ENCODE data around the gene HCCS.
A peak's percentile ranks its signal among the peaks of the same experiment; 100 is the strongest.

HCCS gene

DNA sequence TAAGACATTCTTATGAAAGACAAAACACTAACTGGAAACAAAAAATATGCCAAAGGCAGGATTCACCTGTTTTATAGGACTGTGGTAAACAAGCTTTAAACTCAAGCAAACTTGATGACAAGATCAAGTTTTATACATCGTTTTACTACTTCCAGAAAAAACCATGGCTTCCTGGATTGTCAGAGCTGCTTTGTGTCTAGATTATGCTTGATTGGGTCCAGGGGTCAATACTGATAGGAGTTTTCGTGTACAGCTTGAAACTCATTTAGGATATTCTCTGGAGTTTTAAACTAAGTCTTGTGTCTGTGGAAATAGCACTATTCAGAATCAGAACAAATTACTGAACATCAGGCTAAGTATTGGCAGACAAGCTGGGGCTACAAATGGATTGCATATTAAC, 13.0 kb downstream of the HCCS start:
- no peak for DNase-seq

DNA sequence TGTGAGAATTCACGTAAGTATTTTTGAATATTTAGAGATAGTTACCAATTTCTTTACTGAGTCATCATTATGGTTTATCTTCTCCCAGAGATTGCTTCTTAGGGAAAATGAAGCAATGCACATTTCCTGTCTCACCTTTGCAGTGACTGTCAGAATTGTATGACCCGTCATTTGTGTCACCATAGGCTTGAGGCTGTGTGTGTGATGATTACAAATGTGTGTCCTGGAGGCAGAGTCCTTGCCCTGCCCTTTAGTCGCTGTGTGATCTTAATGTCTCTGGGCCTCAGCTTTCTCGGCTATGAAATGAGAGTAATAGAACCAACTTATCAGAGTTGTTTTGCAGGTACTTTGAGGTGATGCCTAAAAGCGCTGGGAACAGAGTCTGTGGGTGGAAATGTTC, 13.9 kb downstream of the HCCS start:
- no peak for DNase-seq

DNA sequence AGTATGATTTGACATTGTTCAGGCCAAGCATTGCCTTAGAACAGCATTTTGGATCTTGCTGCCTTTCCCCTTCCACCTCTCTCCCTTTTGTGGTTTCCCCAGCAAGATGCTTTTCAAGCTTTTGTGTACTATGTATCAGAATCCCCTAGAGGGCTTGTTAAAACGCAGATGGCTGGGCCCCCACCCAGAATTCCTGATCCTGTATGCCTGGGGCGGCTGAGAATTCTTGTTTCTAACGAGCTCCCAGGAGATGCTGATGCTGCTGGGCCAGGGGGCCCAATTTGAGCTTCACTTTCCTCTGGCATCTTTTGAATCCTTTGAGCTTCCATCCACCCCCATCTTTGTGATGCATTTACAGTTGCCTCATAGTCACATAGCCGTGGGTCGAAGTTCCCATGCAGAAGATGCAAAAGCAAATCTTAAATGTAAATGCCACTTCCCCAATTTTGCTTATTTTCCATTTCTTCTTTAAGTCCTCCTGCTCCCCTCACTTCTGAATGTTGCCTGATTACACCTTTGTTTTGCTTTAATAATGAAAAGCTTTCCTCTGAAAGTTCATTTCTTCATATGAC, 18.5 kb downstream of the HCCS start:
- no peak for DNase-seq

DNA sequence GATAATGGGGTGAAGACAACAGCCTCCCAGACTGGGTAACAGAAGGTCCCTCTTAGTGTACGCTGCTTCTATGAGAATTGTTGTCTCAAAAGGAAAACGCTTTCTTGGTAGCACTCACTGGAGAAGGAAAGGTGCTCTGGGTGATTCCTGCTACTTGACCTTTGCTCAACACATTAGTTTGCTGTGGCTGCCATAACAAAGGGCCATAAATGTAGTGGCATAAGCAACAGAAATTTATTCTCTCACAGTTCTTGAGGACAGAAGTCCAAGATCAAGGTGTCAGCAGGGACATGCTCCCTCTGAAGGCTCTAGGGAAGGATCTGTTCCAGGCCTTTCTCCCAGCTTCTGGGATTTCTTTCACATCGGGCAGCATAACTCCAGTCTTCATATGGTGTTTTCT, 19.0 kb downstream of the HCCS start:
- DNase-seq, result no peak

DNA sequence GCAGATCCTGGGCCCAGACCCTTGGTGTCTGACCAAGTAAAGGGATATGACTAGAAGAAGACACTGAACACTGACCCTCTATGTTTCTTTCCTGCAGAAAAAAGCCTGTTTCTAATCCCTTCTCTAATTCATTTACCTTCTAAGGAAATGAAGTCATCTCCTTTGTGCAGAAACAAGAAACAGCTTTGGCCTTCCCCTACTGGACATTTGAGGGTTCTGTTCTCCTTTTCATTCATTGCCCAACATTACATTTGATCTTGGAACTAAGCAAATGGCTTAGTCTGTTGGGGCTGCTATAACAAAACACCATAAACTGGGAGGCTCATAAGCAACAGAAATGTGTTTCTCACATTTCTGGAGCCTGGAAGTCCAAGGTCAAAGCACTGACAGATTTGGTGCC, 20.0 kb downstream of the HCCS start:
- DNase-seq, result no peak

DNA sequence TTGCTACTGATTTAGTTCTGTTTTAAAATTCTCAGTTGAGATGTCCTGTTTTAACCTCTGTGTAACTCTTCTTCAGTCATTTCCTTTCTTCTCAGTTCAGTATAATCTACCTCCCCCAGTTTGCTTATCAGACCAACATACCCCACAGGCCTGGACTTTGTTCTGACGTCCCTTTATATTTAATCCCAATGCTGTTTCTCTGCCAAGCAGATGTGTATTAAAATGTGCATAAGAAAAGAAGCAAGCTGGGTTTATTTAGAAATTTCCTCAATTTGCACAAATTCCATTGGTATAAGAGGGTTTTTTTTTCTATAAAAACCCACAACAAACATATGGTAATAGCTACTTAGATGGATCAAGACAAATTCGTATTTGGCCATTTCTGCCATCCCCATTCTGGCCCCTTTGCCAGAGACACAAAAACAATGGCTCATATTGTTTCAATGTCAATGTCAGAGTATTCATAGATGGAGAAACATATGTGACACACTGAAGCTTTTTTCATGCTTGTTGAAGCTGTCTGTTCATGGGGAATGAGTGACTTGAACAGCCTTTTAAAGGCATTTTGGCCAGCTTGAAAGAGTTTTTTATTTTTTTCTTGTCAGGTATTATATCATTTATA, 24.5 kb downstream of the HCCS start:
- no peak for DNase-seq

DNA sequence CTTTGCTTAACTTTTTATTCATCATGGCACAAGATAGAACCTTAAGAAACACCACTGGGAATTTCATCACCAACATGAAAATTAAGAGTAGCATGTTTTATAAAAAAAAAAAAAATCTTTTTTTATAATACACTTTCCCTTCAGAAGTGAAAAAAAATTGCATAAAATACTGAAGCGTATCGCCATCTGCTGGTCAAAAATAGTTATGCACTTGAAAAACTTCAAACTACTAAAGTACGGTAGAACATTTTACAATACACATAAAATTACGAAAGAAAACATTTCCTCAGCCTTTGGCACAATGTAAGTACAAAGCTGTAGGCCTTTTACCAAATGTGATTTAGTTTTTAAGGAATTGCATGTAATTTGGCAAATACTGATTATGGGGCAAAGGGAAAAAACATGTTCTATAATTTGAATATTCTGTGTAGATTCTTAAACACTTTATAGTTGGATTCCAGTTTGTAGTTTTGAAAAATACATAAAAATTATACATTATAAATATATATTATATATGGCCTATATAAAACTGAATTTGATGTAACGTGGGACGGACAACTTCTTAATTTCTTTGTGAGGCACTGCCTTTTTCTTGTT, 26.5 kb downstream of the HCCS start:
- DNase-seq, result no peak

DNA sequence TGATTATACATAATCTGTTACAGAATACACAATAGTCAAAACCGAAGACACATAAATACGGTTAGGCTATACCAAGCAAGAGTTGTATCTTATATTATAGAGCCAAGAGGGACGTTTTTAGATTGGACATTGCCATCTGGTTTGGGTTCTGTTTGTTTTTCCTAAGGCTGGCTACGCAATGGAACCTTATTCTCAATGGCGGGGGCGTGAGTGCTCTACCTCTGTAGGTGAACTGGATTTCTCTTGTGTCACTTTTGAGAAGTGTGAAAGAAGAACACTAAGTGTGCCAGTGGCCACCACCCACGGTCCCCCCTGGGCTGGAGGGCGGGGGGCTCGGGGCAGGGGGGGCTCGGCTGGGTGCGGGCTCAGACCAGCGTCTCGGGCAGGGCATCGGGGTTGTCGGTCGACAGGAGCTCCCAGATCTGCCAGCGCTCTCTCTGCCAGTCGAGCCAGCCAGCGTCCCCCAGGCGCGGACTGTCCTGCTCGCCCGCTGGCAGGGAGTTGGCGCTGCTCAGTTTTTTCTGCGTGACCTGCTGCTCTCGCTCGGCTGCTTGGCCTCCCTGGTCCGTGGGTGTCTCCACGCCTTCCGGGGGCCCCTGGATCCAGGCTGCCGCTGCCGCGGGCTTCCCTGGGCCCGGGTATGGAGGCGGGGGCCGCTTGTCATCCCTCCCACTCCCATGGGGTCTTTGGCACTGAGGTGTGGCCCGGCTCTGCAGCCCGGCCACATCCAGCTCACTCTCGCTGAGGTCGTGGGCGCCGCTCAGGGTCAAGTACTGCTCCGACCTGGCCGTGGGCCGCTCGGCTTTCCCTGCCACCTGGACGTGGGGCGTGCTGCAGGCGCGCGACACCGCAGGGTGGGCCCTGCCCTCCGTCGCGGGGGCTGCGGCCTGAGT, 27.6 kb downstream of the HCCS start:
- no peak for DNase-seq

DNA sequence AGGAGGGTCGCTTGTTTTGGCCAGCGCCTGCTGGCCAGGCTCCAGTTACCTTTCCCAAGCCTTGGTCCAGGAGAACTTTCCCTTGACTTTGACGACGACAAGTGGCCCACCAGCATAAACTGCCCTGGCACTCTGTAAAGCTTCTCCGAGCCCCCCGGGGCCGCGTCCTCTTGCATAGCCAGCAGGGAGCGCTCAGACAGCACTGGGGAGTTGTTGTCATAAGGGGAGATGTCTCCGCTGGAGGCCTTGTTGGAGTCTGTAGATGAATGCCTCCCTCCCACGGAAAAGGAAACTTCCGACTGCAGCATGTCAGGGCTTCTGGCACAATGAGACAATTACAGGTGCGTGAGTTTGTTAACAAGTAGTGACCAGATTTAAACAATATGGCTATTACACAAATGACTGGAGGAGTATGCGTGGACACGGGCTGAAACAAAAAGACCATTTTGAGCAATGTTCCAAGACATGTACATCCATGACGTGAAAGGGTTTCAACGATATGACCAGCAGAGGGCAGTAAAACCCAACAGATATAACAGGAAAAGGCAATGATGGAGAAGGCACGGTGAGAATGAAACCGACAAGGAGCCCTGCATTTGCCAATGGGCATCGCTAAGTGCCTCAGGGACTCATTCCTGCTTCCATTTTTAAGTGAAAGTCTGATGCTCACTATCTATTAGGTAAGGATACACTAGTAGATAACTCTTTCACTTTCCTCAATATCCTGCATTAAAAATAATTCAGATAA, 33.0 kb downstream of the HCCS start:
- DNase-seq, result peak; percentile 33

DNA sequence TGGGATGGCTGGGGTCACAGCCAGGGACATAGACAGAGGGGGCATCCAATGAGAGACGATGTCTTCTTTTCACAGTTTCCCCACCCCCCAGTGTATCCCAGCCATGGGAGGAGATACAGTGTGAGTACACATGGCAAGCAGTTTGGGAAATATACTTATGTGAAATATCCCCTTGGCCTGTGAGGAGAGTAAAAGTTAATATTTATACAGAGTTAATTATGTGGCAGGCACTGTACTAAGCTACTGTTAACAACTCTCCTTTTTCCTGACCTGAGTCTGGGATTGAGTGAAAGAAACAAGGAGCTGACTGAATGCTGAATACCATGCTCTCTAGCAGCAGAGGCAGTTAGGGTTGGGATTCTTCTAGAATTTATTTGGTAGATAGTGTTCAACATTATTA, 35.3 kb downstream of the HCCS start:
- no peak for DNase-seq

DNA sequence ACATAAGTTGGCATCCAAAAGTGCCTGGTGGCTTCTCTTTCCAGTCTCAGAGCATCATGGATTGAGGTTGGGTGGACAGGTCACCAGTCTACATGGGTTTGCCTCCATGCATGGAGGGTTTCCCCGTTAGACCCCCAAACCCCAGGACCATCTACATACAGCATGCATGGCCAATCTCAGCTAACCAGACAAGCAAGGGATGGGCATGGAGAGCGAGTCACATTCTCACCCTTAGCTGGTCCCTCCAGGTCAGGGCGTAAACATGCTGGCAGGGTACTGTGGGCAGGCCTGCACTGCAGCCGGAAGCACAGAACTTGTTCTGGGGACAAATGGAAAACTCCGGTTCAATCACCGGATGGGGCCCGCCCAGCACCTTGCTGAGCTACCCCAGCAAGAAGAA, 37.3 kb downstream of the HCCS start:
- DNase-seq, result no peak

DNA sequence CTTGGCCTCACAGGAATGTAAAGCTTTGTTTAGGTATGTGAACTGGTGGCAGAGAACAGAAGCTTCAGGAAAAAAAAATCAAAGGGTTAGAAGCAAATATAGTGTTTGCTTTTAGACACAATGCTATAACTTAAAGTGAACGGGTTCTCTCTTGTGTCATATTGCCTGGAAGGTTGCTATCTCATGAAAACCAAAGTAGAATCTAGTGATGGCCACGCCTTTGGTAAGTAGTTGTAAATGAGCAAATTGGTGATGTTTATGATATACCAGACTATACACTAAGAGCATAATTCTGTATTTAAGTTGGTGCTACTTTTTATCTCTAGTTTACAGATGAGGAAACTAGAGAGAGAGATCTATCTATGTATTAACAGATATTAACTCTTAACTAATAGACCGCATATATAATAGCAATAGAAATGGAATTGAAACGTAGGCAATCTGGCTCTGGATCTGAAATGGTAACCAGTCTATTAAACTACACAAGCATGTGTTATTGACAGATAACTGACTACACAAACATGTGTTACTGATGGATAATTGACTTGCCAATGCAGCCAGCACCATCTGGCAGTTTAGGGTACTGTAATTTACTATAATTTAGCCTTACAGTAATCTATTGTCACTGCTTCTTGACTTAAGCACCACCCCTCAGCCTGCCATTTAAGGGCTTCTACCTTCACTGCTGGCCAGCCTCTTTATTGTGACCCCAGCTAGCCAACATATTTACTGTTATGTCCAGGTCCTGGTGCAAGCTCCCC, 40.8 kb downstream of the HCCS start:
- DNase-seq, result no peak

DNA sequence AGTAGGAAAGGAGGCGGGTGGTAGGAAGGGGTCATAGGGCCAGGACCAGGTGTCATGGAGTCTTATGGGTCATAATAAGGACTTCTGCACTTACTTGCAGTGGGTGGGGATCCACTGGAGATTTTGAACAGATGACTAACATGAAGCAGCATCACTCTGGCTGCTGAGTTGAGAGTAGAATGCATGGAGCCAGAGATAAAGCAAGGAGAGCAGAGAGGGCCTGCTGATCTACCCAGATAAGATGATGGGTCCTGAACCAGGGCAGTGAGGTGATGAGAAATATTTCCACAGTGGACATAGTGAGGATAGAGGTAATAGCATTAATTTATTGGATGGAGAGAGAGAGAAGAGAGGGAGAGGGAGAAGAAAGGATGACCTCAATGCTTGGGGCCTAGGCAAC, 48.0 kb downstream of the HCCS start:
- DNase-seq, result no peak

DNA sequence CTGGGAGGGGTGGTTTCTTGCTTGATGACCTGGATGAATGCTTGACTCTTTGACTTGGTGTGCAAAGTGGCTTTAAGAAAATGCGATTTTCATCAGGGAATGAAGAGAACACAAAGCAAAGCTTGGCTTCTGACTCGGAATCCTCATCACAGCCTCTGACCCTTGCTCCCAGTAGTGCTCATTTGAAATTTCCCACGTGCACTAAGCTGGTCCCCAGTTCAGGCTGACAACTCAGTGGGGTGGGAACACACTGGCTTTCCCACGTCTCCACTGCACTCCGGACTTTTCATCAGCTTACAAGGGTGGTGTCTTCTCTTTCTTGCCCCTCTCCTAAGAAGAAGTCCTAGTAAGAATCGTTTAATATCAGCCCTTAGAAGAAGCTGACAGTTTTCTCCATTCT, 53.3 kb downstream of the HCCS start:
- DNase-seq, result no peak

DNA sequence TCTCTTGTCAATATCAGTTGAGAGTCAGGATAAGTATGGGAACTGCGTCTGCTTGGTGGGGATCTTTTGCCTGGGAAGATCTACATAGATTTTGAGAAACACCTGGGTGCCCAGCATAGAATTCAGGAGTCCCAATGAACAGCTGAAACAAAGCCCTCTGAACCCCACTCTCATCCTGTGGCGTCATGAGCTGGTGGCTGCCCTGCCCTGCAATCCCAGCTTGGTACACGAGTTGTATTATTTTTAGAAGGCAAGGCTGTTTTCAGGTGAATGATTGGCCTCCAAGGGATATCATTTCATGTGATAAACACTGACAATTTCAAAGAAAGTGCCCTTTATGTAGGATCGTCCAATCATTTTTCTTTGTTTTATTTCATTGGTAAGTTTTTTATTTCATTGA, 60.8 kb downstream of the HCCS start:
- no peak for DNase-seq

DNA sequence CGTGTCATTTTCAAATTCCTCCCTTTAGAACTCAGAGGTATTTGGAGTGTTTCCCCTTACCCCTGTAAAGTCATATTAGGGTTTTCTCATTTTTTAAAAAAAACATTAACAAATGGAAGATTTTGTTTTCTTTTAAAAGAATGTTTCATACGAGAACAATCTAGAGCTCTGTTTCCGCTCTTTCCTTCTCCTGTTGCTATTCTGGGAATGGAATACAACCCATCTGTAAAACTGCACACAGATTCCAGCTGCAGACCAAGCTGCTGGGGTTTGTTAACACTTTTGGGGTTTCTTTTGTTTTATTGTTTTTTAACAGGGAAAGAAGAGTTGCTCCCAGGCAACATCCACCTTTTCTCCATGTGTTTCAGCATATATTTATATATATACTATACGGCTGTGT, 61.3 kb downstream of the HCCS start:
- no peak for DNase-seq
